Prostate gland (tissue), 2 donors: Measurements from ENCODE around the gene KISS1.

Experiments used
- POLR2A ChIP-seq: fragments of 450-650 bp; IDR thresholded peaks from one replicate; pipeline ENCODE4 v1.6.1; 2016; ENCODE audit warnings: antibody characterized with exemption, mild to moderate bottlenecking
- TF ChIP-seq, protein P1 (sequence below), 4 experiments: fragments of 200-600 bp in 2 of 4; fragments of 450-650 bp in 2 of 4; sonication (generic) in 2 of 4; IDR thresholded peaks; 1 replicate in 3 of 4; 2 replicates in 1 of 4; pipeline ENCODE4 v1.5.1; 2016 to 2019; ENCODE audit warnings: antibody characterized with exemption in 4 of 4, mild to moderate bottlenecking in 2 of 4, moderate library complexity in 2 of 4

GRCh38 chr1:204146965-204147364 is 49.3 kb downstream of the KISS1 start:
- TF ChIP-seq POLR2A, result no peak
- TF ChIP-seq, protein P1, sequence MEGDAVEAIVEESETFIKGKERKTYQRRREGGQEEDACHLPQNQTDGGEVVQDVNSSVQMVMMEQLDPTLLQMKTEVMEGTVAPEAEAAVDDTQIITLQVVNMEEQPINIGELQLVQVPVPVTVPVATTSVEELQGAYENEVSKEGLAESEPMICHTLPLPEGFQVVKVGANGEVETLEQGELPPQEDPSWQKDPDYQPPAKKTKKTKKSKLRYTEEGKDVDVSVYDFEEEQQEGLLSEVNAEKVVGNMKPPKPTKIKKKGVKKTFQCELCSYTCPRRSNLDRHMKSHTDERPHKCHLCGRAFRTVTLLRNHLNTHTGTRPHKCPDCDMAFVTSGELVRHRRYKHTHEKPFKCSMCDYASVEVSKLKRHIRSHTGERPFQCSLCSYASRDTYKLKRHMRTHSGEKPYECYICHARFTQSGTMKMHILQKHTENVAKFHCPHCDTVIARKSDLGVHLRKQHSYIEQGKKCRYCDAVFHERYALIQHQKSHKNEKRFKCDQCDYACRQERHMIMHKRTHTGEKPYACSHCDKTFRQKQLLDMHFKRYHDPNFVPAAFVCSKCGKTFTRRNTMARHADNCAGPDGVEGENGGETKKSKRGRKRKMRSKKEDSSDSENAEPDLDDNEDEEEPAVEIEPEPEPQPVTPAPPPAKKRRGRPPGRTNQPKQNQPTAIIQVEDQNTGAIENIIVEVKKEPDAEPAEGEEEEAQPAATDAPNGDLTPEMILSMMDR (IDR thresholded peaks at IDR 0.05), result no peak
